HG02759 (cell line): ENCODE data around the gene SERINC5.
"Not testable (repeated sequence)": the region's sequence is repeated elsewhere in the genome, so short reads cannot be mapped to it uniquely, and the experiment has no call there.

Experiments used
- ATAC-seq: cut with Tn5 transposase; IDR thresholded peaks from one replicate; pipeline ENCODE4 v1.9.1; 2021; ENCODE audit warnings: mild to moderate bottlenecking, moderate library complexity; ENCODE audit not compliant: unreplicated experiment

Gene SERINC5

DNA sequence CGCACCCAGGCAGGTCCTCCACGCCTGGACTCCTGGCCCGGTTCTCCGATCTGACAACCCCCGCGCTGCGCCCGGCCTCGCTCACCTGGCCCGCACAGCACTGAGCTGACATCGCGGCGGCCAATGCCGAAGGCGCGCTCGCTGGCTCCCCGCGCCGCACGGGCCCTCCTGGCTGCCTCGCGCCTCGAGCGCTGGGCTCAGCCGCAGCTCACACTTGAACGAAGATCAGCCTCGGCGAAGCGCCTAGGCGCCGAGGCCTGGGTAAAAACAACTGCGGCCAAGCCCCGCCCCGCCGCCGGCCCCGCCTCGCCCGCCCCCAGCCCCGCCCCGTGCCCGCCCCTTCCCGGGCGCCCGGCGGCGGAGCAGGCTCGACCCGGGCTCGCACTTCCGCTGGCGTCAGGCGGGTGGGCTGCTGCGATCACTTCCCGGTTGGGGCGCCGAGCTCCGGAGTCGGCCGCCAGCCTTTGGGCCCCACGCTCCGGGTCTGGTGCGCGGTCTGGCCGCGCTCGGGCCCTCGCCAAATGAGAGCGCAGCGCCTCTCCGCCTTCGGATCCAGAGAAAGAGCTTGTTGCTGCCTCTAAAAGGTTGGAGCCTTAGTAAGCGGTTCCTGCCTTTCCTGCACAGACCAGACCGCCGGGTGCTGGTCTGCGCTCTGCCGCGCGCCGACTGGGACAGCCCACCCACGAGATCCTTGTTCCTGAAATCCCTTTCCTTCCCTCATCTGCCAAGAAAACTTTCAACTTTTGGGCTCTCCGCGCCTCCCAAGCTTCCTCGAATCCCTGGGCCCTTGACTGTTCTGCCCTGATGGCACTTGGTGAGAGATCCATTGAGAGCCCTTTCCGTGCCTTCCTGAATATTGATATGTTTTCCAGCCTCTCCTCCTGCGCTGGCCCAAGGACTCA is at the start of gene SERINC5:
Gene SERINC5 (minus strand): TSS at position 238 of the 902 bp plus-strand sequence. CDS start 126 bp downstream, at position 112.
- peak; percentile 87 for ATAC-seq

DNA sequence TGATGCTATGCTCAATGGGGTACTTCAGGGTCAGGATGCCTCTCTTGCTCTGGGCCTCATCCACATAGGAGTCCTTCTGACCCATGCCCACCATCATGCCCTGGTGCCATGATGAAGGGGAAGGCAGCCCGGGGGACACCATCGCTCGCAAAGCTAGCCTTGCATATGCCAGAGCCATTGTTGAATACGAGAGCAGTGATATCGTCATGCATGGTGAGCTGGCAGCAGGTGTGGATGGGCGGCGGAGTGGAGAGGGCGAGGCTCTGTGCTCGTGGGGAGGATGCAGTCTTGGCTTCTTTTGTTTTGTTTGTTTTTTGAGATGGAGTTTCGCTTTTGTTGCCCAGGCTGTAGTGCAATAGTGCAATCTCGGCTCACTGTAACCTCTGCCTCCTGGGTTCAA is 46.8 kb upstream of the SERINC5 start:
- ATAC-seq: no peak

DNA sequence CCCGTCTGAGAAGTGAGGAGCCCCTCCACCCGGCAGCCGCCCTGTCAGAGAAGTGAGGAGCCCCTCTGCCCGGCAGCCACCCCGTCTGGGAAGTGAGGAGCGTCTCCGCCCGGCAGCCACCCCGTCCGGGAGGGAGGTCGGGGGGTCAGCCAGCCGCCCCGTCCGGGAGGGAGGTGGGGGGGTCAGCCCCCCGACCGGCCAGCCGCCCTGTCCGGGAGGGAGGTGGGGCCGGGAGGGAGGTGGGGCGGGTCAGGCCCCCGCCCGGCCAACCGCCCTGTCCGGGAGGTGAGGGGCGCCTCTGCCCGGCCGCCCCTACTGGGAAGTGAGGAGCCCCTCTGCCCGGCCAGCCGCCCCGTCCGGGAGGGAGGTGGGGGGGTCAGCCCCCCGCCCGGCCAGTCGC is 45.5 kb upstream of the SERINC5 start:
- not testable (repeated sequence) for ATAC-seq

DNA sequence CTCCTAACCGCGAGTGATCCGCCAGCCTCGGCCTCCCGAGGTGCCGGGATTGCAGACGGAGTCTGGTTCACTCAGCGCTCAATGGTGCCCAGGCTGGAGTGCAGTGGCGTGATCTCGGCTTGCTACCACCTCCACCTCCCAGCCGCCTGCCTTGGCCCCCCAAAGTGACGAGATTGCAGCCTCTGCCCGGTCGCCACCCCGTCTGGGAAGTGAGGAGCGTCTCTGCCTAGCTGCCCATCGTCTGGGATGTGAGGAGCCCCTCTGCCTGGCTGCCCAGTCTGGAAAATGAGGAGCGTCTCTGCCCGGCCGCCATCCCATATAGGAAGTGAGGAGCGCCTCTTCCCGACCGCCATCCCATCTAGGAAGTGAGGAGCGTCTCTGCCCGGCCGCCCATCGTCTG is 44.9 kb upstream of the SERINC5 start:
- not testable (repeated sequence) for ATAC-seq

DNA sequence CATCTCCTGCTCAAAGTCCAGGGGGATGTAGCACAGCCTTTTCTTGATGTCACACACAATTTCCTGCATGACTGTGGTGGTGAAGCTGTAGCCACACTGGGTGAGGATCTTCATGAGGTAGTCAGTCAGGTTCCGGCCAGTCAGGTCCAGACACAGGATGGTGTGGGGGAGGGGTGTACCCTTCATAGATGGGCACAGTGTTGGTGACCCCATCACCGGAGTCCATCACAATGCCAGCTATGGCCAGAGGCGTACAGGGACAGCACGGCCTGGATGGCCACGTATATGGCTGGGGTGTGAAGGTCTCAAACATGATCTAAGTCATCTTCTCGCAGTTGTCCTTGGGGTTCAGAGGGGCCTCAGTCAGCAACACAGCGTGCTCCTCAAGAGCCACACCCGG is 44.3 kb upstream of the SERINC5 start:
- no peak for ATAC-seq

DNA sequence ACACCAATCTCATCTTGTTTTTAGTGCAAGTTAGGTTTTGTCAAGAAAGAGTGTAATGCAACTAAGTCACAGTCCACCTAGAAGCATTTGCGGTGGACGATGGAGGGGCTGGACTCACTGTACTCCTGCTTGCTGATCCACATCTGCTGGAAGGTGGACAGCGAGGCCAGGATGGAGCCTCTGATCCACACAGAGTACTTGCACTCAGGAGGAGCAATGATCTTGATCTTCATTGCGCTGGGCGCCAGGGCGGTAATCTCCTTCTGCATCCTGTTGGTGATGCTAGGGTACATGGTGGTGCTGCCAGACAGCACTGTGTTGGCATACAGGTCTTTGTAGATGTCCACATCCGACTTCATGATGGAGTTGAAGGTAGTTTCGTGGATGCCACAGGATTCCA is 43.8 kb upstream of the SERINC5 start:
- no peak for ATAC-seq

DNA sequence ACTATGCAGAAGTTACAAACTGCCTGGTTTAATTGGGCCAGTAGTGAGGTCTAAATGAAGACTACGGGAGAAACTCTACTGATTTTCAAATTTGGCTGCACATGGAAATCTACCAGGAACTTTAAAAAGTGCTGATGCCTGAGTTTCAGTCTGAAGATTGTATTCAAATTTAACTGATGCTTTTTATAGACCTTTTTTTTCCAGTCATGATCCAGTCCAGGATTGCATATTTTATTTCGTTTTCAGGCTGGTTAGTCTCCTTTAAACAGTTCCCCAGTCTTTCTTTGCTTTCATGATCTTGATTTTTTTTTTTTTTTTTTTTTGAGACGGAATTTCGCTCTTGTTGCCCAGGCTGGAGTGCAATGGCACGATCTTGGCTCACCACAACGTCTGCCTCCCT is 40.3 kb upstream of the SERINC5 start:
- ATAC-seq: no peak

DNA sequence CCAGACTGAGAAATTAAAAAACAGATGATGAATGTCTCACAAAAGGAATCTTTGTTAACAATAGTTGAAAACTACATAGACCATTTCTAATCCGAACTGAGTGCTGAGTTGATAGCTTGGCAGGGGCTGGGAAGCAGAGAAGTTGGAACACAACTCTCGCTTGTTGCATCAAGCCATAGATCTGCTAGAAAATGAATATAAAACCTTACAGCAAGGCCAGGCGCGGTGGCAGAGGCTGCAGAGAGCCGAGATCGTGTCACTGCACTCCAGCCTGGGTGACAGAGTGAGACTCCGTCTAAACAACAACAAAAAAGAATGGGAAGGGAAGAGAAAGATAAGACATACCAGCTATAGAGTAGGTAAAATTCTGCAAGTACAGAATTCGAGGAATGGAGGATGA is 35.9 kb upstream of the SERINC5 start:
- ATAC-seq: no peak

DNA sequence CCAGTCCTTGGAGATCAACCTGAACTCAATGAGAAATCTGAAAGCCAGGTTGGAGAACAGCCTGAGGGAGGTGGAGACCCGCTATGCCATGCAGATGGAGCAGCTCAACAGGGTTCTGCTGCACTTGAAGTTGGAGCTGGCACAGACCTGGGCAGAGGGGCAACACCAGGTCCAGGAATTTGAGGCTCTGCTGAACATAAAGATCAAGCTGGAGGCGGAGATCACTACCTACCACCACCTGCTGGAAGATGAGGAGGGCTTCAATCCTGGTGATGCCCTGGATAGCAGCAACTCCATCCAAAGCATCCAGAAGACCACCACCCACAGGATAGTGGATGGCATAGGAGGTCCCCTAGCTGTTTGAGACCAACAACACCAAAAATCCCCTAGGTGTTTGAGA is 33.5 kb upstream of the SERINC5 start:
- ATAC-seq: no peak

DNA sequence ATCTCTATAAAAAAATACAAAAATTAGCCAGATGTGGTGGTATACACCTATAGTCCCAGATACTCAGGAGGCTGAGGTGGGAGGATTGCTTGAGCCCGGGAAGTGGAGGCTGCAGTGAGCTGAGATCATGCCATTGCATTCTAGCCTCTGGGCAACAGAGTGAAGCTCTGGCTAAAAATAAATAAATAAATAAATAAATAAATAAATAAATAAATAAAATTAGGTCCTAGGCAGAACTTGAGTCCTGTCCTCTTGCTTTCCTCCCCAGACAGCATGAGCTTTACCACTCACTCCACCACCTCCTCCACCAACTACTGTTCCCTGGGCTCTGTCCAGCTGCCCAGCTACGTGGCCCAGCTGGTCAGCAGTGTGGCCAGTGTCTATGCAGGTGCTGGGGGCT is 32.3 kb upstream of the SERINC5 start:
- no peak for ATAC-seq

DNA sequence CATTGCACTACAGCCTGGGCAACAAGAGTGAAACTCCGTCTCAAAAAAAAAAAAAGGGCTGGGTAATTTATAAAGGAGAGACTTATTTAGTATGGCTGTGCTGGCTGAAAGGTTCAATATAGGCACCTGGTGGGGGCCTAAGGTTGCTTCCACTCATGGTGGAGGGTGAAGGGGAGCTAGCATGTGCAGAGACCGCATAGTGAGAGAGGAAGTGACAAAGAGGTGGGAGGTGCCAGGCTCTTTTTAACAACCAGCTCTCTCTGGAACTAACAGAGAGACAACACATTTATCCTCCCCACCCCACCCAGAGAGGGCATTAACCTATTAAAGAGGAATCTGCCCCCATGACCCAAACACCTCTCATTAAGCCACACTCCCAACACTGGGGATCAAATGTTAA is 28.9 kb upstream of the SERINC5 start:
- ATAC-seq: no peak

DNA sequence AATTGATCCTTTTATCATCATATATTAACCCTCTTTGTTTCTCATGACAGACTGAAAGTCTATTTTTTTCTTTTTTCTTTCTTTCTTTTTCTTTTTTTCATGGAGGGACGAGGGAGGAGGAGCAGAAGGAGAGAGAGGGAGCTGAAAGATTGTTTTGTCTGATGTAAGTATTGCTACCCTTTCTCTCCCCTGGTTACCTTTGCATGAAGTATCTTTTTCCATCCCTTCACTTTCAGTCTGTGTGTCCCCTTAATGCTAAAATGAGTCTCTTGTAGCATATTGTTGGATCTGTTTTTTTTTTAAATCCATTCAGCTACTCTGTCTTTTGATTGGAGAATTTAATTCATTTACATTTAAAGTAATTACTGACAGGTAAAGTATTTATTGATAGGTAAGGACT is 27.5 kb upstream of the SERINC5 start:
- no peak for ATAC-seq

DNA sequence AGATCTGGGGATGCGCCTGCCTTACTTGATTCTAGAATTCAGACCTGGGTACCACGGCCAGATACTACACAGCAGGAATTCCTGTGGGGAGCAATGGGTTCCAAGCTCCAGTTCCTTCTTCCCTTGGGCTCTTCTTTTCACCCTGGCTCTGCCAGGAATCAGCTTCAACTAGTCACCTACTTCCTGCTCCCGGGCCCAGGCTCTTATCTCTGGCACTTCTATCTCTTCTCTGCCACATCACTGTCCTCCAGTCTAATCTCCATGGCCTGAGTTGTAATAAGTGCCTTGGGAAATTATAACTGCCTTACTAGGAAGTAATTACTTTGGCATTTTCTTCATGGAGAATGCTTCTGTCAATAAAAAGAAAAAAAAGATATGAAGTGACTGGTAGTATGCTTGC is 26.2 kb upstream of the SERINC5 start:
- no peak for ATAC-seq

DNA sequence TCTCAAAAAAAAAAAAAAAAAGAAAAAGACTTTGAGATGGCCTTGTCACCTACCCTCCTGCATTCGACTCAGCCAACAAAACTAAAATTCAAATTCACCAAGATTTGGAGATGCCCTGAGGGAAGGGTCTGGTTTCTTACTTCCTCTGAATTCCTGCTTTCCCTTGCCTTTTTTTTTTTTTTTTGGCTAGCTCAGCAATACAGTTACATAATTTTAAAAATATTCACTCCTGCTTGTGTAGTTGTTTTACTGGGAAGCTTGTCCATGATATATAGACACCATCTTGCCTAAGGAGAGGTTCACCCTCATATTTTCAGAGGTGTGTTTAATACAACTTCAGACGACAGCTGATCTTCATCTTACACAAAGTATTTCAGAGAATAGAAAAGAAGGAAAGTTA is 21.3 kb upstream of the SERINC5 start:
- no peak for ATAC-seq

DNA sequence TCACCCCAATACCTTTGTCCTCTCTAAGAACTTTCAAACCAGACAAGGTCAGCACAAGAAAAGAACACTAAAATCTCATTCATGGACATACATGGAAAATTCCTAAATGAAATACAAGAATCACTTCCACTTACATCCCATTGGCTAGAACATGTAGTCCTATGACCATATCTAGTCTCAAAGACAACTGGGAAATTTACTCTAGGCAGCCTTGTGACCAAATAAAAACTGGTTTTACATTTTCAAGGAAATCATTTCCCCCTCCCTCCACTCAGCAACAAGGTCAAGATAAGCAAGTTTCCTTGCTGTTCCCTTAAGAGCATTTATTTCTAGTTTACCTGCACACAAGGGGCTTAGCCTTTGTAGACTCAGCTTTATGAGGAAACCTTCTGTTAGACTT is 20.3 kb upstream of the SERINC5 start:
- ATAC-seq: no peak

DNA sequence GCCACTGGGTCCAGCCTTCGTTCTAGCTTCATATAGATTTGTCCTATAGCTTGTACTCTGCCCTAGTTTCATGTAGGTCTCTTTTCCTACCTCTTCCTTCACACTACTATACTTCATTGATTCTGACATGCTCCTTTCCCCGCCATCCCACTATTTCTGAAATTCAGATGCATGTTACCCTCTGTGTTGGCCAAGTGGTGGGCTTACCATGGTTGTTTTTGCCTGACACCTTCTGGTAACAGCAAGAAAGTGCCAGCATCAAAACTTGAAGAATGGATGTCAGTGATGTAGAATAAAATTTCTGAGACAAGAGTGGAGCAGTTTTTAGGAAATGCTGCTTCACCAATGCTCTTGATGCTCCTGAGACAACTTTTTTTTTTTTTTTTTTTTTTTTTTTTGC is 19.5 kb upstream of the SERINC5 start:
- no peak for ATAC-seq

DNA sequence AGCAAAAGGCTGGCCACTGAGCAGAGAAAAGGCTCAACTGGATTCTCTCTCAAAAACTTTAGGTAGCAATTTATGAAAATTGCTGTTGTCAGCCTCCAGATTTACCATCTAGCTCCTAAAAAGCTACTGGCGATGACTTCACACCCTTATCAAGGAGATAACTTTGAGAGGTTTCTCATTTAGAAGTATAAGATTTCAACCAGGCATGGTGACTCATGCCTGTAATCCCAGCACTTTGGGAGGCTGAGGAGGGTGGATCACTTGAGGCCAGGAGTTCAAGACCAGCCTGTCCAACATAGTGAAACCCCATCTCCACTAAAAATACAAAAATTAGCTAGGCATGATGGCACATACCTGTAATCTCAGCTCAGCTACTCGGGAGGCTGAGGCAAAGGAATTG is 14.7 kb upstream of the SERINC5 start:
- not testable (repeated sequence) for ATAC-seq

DNA sequence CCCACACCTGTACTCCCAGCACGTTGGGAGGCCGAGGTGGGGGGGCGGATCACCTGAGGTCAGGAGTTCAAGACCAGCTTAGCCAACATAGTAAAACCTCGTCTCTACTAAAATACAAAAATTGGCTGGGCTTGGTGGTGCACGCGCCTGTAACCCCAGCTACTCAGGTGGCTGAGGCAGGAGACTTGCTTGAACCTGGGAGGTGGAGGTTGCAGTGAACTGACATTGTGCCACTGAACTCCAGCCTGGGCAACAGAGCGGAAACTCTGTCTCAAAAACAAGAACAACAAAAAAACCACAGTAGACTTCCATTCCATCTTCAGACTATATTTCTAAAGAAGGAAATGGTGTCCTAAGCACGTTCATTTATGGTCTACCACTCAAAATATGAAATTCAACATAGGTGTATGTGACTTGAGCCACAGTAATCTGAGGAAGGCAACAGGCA is 14.2 kb upstream of the SERINC5 start:
- ATAC-seq: no peak

DNA sequence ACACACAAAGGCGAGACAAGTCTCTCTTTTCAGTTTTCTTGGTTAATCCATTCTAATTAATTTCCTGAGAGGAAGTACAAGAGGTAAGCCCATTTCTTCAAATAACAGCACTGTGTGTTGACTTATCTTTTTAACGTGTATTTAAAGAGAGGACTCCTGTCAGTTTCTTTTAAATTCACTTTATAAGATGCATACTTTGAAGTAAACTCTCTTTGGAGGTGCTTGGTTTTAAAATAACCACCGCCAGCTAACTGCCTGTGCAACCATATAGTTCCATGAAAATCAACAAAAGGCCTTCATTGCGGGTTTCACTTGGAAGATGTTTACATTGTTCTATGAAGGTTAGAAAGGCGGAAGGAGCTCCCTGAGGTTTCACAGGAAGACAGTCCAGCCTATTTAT is 13.1 kb upstream of the SERINC5 start:
- ATAC-seq: no peak

DNA sequence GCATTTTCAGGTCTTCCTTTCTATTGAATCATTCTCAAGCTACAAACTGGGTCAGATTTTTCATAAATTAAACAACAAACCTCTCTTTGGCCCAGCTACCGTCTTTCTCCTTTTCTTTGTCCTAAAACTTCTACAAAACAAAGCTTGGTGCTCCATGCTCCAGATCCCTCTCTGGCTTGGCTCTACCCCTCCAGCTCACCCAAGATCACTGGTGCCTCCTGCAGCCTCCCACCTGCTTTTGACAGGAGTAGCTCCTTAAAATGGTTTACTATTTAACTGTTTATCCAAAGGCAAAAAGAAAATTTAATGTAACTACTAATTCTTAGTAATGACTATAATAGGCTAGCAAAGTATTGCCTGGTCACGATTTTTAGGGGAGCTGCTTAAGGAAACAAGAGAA is 10.7 kb upstream of the SERINC5 start:
- ATAC-seq: no peak

DNA sequence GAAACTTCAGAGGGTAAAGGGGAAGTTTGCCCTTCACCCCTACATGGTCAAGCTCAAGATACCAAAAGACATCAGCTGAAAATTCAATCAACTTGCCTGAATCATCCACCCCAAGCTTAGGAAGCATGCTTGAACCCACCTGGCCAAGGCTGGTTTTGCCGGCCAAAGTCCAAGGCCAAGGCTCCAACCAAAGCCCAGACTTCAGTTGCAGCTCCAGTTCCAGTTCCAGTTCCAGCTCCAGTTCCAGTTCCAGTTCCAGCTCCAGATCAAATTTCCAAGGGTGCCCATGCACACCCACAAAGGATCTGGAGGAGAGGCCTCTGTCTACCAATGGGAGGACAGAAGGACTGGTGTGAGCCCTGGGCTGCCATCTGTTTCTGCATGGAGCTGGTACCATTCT is 4.6 kb upstream of the SERINC5 start:
- ATAC-seq: no peak

DNA sequence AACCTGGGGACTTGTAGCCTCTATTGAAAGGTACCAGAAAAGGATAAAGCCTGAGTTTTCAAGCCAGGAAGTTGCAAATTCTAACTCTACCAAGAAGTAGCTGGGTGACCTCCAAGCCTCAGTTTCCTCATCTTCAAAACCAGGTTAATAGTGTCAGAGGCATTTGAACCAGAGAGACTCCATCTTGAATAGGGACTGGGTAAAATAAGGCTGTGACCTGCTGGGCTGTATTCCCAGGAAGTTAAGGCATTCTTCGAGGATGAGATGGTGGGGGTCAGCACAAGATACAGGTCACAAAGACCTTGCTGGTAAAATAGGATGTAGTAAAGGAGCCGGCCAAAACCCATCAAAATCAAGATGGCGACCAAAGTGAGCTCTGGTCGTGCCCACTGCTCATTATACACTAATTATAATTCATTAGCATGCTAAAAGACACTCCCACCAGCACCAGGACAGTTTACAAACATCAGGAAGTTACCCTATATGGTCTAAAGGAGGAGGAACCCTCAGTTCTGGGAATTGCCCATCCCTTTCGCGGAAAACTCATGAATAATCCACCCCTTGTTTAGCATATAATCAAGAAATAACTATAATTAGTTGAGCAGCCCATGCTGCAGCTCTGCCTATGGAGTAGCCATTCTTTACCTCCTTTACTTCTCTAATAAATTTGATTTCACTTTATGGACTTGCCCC is 3.8 kb upstream of the SERINC5 start:
- no peak for ATAC-seq
